GM23338 (cell line): ENCODE measurements around the gene STRBP. TPM values are rescaled to one million over a fixed set of nuclear protein-coding genes. Genes with fewer than 3 reads are reported as not detected.
A peak's percentile ranks its signal among the peaks of the same experiment; 100 is the strongest.

Experiments
- ATAC-seq: fragments of 200-7000 bp; cut with Tn5 transposase; 3 replicates; pipeline ENCODE4 v1.9.1; 2020
- DNase-seq: peaks from one replicate; pipeline ENCODE4 v3.0.0-alpha.2; 2015; ENCODE audit warnings: low spot score
- H2AFZ ChIP-seq: fragments of 200-600 bp; sonication (generic); 2 replicates; pipeline ENCODE4 v1.8.0; 2016; ENCODE audit warnings: antibody characterized with exemption, mild to moderate bottlenecking, moderate library complexity
- H3F3A ChIP-seq: fragments of 200-600 bp; sonication (generic); replicated peaks from 2 replicates; pipeline ENCODE4 v1.8.0; 2017; ENCODE audit warnings: antibody characterized with exemption, mixed run types, low read depth
- H3K27ac ChIP-seq: fragments of 200-600 bp; sonication (generic); 2 replicates; pipeline ENCODE4 v1.6.1; 2016; ENCODE audit warnings: low read depth
- H3K27me3 ChIP-seq: fragments of 200-600 bp; sonication (generic); 2 replicates; pipeline ENCODE4 v1.8.0; 2016; ENCODE audit warnings: mild to moderate bottlenecking, mixed run types, moderate library complexity; ENCODE audit not compliant: insufficient read depth
- H3K36me3 ChIP-seq: fragments of 200-600 bp; sonication (generic); 2 replicates; pipeline ENCODE4 v1.8.0; 2016; ENCODE audit warnings: mild to moderate bottlenecking; ENCODE audit not compliant: insufficient read depth
- H3K4me1 ChIP-seq: fragments of 200-600 bp; sonication (generic); 2 replicates; pipeline ENCODE4 v1.8.0; 2016; ENCODE audit warnings: mild to moderate bottlenecking, moderate library complexity; ENCODE audit not compliant: insufficient read depth
- H3K4me2 ChIP-seq: fragments of 200-600 bp; sonication (generic); 2 replicates; pipeline ENCODE4 v1.7.1; 2017; ENCODE audit warnings: mixed run types
- H3K4me3 ChIP-seq: fragments of 200-600 bp; sonication (generic); 2 replicates; pipeline ENCODE4 v1.6.1; 2016; ENCODE audit warnings: mixed run types
- H3K79me2 ChIP-seq: fragments of 200-600 bp; sonication (generic); replicated peaks from 2 replicates; pipeline ENCODE4 v1.8.0; 2017; ENCODE audit warnings: mild to moderate bottlenecking; ENCODE audit not compliant: insufficient read depth
- H3K9me2 ChIP-seq: fragments of 200-600 bp; sonication (generic); 2 replicates; pipeline ENCODE4 v1.8.0; 2017; ENCODE audit not compliant: insufficient read depth
- H4K20me1 ChIP-seq: fragments of 200-600 bp; sonication (generic); replicated peaks from 2 replicates; pipeline ENCODE4 v1.8.0; 2017; ENCODE audit warnings: mild to moderate bottlenecking; ENCODE audit not compliant: insufficient read depth
- H3K27ac Mint-ChIP-seq: 2 replicates; pipeline ENCODE4 v1.8.0; 2020; ENCODE audit warnings: inconsistent platforms, mild to moderate bottlenecking, moderate library complexity, mixed read lengths
- H3K27me3 Mint-ChIP-seq: 3 replicates; pipeline ENCODE4 v1.8.0; 2022; ENCODE audit warnings: low read depth, mild to moderate bottlenecking, moderate library complexity, mixed read lengths, inconsistent platforms; ENCODE audit not compliant: insufficient read depth, poor library complexity
- H3K36me3 Mint-ChIP-seq: 3 replicates; pipeline ENCODE4 v1.8.0; 2021; ENCODE audit warnings: low read depth, mild to moderate bottlenecking, inconsistent platforms, moderate library complexity, mixed read lengths
- H3K4me1 Mint-ChIP-seq: 3 replicates; pipeline ENCODE4 v1.8.0; 2020; ENCODE audit warnings: mild to moderate bottlenecking, inconsistent platforms, mixed read lengths
- H3K4me3 Mint-ChIP-seq: 3 replicates; pipeline ENCODE4 v1.8.0; 2021; ENCODE audit warnings: moderate library complexity, mild to moderate bottlenecking, inconsistent platforms, mixed read lengths
- H3K9me3 Mint-ChIP-seq: 3 replicates; pipeline ENCODE4 v1.8.0; 2020; ENCODE audit warnings: moderate library complexity, mild to moderate bottlenecking, inconsistent platforms, mixed read lengths
- CREB1 ChIP-seq: fragments of 250-450 bp; sonication (Bioruptor Pico); IDR thresholded peaks from 2 replicates; pipeline ENCODE4 v1.5.0; 2020; ENCODE audit warnings: low read depth, mild to moderate bottlenecking, moderate library complexity
- CTCF ChIP-seq, 2 experiments: fragments of 200-600 bp in 1 of 2; sonication (generic) in 1 of 2; conservative IDR thresholded peaks; 2 replicates each; pipeline versions ENCODE4 v1.5.1 to v1.6.1; 2016 to 2017; ENCODE audit warnings: antibody characterized with exemption in 2 of 2, low read depth in 2 of 2, mild to moderate bottlenecking in 2 of 2, moderate library complexity in 1 of 2
- ETS1 ChIP-seq: IDR thresholded peaks from 2 replicates; pipeline ENCODE4 v1.6.1; 2016; ENCODE audit warnings: antibody characterized with exemption
- EZH2 ChIP-seq: fragments of 200-600 bp; sonication (generic); IDR thresholded peaks from one replicate; pipeline ENCODE4 v1.8.0; 2017; ENCODE audit warnings: antibody characterized with exemption, mild to moderate bottlenecking, low read depth; ENCODE audit not compliant: unreplicated experiment
- EZH2phosphoT487 ChIP-seq: fragments of 200-600 bp; sonication (generic); IDR thresholded peaks from one replicate; pipeline ENCODE4 v1.8.1; 2018; ENCODE audit warnings: antibody characterized with exemption; ENCODE audit not compliant: unreplicated experiment
- JUNB ChIP-seq: IDR thresholded peaks from one replicate; pipeline ENCODE4 v1.6.1; 2016; ENCODE audit warnings: antibody characterized with exemption; ENCODE audit not compliant: unreplicated experiment
- NANOG ChIP-seq: IDR thresholded peaks from 2 replicates; pipeline ENCODE4 v1.6.1; 2016; ENCODE audit warnings: antibody characterized with exemption, borderline replicate concordance
- POLR2AphosphoS5 ChIP-seq: IDR thresholded peaks from 2 replicates; pipeline ENCODE4 v1.6.1; 2016; ENCODE audit warnings: antibody characterized with exemption, low read depth
- REST ChIP-seq: IDR thresholded peaks from one replicate; pipeline ENCODE4 v1.6.1; 2018; ENCODE audit warnings: antibody characterized with exemption; ENCODE audit not compliant: unreplicated experiment
- STAT1 ChIP-seq: IDR thresholded peaks from one replicate; pipeline ENCODE4 v1.6.1; 2016; ENCODE audit warnings: antibody characterized with exemption; ENCODE audit not compliant: unreplicated experiment
- ZNF114 ChIP-seq: fragments of 250-450 bp; sonication (Bioruptor Pico); IDR thresholded peaks from 2 replicates; pipeline ENCODE4 v1.5.0; 2020; ENCODE audit warnings: mild to moderate bottlenecking, moderate library complexity
- ZNF331 ChIP-seq: fragments of 250-450 bp; sonication (Bioruptor Pico); IDR thresholded peaks from 2 replicates; pipeline ENCODE4 v1.5.0; 2020; ENCODE audit warnings: low read depth, mild to moderate bottlenecking, moderate library complexity
- ZNF462 ChIP-seq: fragments of 250-450 bp; sonication (Bioruptor Pico); IDR thresholded peaks from 2 replicates; pipeline ENCODE4 v1.5.0; 2020; ENCODE audit warnings: mild to moderate bottlenecking, moderate library complexity
- polyA plus RNA-seq: library from polyadenylated mRNA; unstranded; fragments of >200 nt; fragmentation: Nextera tagmentation; extraction: Ambion mirVana; gene quantifications from 2 replicates; pipeline ENCODE4 v1.2.1, GENCODE V29; 2016
- total RNA-seq: library from RNA; depleted of rRNA; stranded (reverse); fragments of >200 nt; shearing (Covaris generic); gene quantifications from 2 replicates; pipeline ENCODE4 v1.2.3, GENCODE V29; 2014

Gene STRBP
- total and polyA plus RNA-seq, 2 experiments from 2014 or later, result 80.5 to 116 TPM

GRCh38 chr9:123218831-123219230, 49.6 kb downstream of the STRBP start:
- Histone ChIP-seq H3K27ac (no peak overlapping the region), H3K27me3 (no peaks in the 10 kb centered on the region), H3K4me2 (no peak overlapping the region), H3F3A (no peaks in the 10 kb centered on the region), H3K36me3 (no peaks in the 10 kb centered on the region), H3K4me3 (no peak overlapping the region), H3K4me1 (peaks cover 28% of the 10 kb centered on the region), H3K79me2 (peaks cover 86% of the 10 kb centered on the region), H4K20me1 (peaks cover 21% of the 10 kb centered on the region; the same call in 1 of the 2 replicates), H2AFZ (no peak overlapping the region), H3K9me2 (no peaks in the 10 kb centered on the region)
- Mint-ChIP-seq H3K36me3 (no peaks in the 10 kb centered on the region), H3K27ac (peak overlapping the region; percentile 3; the same call in 1 of the 2 replicates), H3K4me3 (no peak overlapping the region), H3K9me3 (no peaks in the 10 kb centered on the region), H3K27me3 (no peaks in the 10 kb centered on the region), H3K4me1 (peaks cover 40% of the 10 kb centered on the region)
- TF ChIP-seq EZH2phosphoT487, result no peak
- TF ChIP-seq ZNF331 (CRISPR knock-in tag), result no peak
- TF ChIP-seq EZH2, result no peak
- TF ChIP-seq CTCF (conservative IDR thresholded peaks at IDR 0.05; ENCODE audit: low read depth in 2 of 2), result no peak
- TF ChIP-seq ZNF114 (CRISPR knock-in tag), result no peak
- TF ChIP-seq ZNF462, result no peak
- no peak for TF ChIP-seq ETS1
- TF ChIP-seq CREB1 (CRISPR knock-in tag), result no peak
- TF ChIP-seq REST, result no peak
- no peak for TF ChIP-seq JUNB
- no peak for TF ChIP-seq STAT1
- no peak for TF ChIP-seq NANOG
- no peak for TF ChIP-seq POLR2AphosphoS5
- no peak for ATAC-seq
- no peak for DNase-seq
